HepG2 (cell line): ENCODE measurements around the gene FBXO7.

Source experiments
- BHLHE40 ChIP-seq: IDR thresholded peaks from 2 replicates; pipeline ENCODE4 v1.6.1; 2011; ENCODE audit warnings: low read length, improper control_type of control experiment
- EZH2 ChIP-seq: conservative IDR thresholded peaks from 2 replicates; pipeline ENCODE4 v1.6.1; 2012; ENCODE audit warnings: mild to moderate bottlenecking, low read depth, low read length, moderate library complexity
- FIP1L1 ChIP-seq: fragments of 200-400 bp; formaldehyde crosslinking; IDR thresholded peaks from 2 replicates; pipeline ENCODE4 v1.6.1; 2018; ENCODE audit warnings: low read depth, mild to moderate bottlenecking, low read length, moderate library complexity, borderline replicate concordance; ENCODE audit not compliant: insufficient read depth
- GATAD2A ChIP-seq: IDR thresholded peaks from 2 replicates; pipeline ENCODE4 v1.6.1; 2016
- KDM4B ChIP-seq: sonication (generic); formaldehyde crosslinking; IDR thresholded peaks from 2 replicates; pipeline ENCODE4 v1.4.0; 2020; ENCODE audit warnings: missing genetic modification reagents
- NR0B2 ChIP-seq: sonication (generic); formaldehyde crosslinking; IDR thresholded peaks from 2 replicates; pipeline ENCODE4 v1.4.0; 2020; ENCODE audit warnings: mild to moderate bottlenecking, missing genetic modification reagents
- POGZ ChIP-seq: sonication (generic); formaldehyde crosslinking; IDR thresholded peaks from 2 replicates; pipeline ENCODE4 v1.4.0; 2020; ENCODE audit warnings: mild to moderate bottlenecking, missing genetic modification reagents
- TAF1 ChIP-seq: sonication (generic); formaldehyde crosslinking; IDR thresholded peaks from 2 replicates; pipeline ENCODE4 v1.4.0; 2020; ENCODE audit warnings: missing genetic modification reagents
- TCF7 ChIP-seq: sonication (generic); IDR thresholded peaks from 2 replicates; pipeline ENCODE4 v1.6.1; 2016; ENCODE audit warnings: antibody characterized with exemption, low read depth
- ZBTB34 ChIP-seq: sonication (generic); formaldehyde crosslinking; IDR thresholded peaks from 2 replicates; pipeline ENCODE4 v1.8.0; 2022; ENCODE audit warnings: mild to moderate bottlenecking, missing genetic modification reagents
- ZNF598 ChIP-seq: sonication (generic); formaldehyde crosslinking; IDR thresholded peaks from 2 replicates; pipeline ENCODE4 v1.5.1; 2020; ENCODE audit warnings: mild to moderate bottlenecking, missing genetic modification reagents, borderline replicate concordance
- TF ChIP-seq, protein P1 (sequence below): IDR thresholded peaks from 2 replicates; pipeline ENCODE4 v1.6.1; 2016
- TF ChIP-seq, protein P2 (sequence below): sonication (generic); formaldehyde crosslinking; IDR thresholded peaks from 2 replicates; pipeline ENCODE4 v1.5.0; 2020; ENCODE audit warnings: mild to moderate bottlenecking, missing genetic modification reagents, moderate library complexity

- TF ChIP-seq FIP1L1 (no peak), ZNF598 (CRISPR knock-in tag) (no peak), POGZ (CRISPR knock-in tag) (no peak), EZH2 (no peak), TAF1 (CRISPR knock-in tag) (no peak), TCF7 (no peak), NR0B2 (CRISPR knock-in tag) (no peak), GATAD2A (CRISPR knock-in tag) (no peak), KDM4B (no peak), BHLHE40 (no peak), ZBTB34 (CRISPR knock-in tag) (no peak)
- TF ChIP-seq, protein P1, sequence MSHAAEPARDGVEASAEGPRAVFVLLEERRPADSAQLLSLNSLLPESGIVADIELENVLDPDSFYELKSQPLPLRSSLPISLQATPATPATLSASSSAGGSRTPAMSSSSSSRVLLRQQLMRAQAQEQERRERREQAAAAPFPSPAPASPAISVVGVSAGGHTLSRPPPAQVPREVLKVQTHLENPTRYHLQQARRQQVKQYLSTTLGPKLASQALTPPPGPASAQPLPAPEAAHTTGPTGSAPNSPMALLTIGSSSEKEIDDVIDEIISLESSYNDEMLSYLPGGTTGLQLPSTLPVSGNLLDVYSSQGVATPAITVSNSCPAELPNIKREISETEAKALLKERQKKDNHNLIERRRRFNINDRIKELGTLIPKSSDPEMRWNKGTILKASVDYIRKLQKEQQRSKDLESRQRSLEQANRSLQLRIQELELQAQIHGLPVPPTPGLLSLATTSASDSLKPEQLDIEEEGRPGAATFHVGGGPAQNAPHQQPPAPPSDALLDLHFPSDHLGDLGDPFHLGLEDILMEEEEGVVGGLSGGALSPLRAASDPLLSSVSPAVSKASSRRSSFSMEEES (CRISPR knock-in tag) = no peak
- TF ChIP-seq, protein P2, sequence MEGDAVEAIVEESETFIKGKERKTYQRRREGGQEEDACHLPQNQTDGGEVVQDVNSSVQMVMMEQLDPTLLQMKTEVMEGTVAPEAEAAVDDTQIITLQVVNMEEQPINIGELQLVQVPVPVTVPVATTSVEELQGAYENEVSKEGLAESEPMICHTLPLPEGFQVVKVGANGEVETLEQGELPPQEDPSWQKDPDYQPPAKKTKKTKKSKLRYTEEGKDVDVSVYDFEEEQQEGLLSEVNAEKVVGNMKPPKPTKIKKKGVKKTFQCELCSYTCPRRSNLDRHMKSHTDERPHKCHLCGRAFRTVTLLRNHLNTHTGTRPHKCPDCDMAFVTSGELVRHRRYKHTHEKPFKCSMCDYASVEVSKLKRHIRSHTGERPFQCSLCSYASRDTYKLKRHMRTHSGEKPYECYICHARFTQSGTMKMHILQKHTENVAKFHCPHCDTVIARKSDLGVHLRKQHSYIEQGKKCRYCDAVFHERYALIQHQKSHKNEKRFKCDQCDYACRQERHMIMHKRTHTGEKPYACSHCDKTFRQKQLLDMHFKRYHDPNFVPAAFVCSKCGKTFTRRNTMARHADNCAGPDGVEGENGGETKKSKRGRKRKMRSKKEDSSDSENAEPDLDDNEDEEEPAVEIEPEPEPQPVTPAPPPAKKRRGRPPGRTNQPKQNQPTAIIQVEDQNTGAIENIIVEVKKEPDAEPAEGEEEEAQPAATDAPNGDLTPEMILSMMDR = no peak
Observed at GRCh38 chr22:32517921-32518320, 43.3 kb downstream of the FBXO7 start.
